GM21737 (cell line): Measurements from ENCODE around the gene RBM18.

Experiments
- ATAC-seq: cut with Tn5 transposase; IDR thresholded peaks from one replicate; pipeline ENCODE4 v1.9.1; 2021; ENCODE audit warnings: mild to moderate bottlenecking, moderate library complexity; ENCODE audit not compliant: unreplicated experiment

Gene RBM18

GRCh38 chr9:122264360-122265148 lies at the start of gene RBM18, which contains the start of gene MRRF:
Gene RBM18 (minus strand): TSS chr9:122264840. CDS start chr9:122261492, 3,348 bp downstream.
Gene MRRF (plus strand): TSS chr9:122264882. CDS start chr9:122270892, 6,010 bp downstream.
- peak; percentile 80 for ATAC-seq

- ATAC-seq: no peak
These were observed 49.5 kb upstream of the RBM18 start for GRCh38 chr9:122314165-122314564.

GRCh38 chr9:122309861-122310260 lies 45.2 kb upstream of the RBM18 start:
- no peak for ATAC-seq

GRCh38 chr9:122307925-122308324 lies 43.3 kb upstream of the RBM18 start:
- ATAC-seq: no peak

GRCh38 chr9:122307061-122307460 lies 42.4 kb upstream of the RBM18 start:
- ATAC-seq: no peak

GRCh38 chr9:122302237-122303093 lies 37.8 kb upstream of the RBM18 start:
- no peak for ATAC-seq

GRCh38 chr9:122297512-122297911 lies 32.9 kb upstream of the RBM18 start:
- ATAC-seq: no peak

- ATAC-seq: no peak
These were observed 29.9 kb upstream of the RBM18 start for GRCh38 chr9:122294531-122294930.

GRCh38 chr9:122291458-122291857 lies 26.8 kb upstream of the RBM18 start:
- no peak for ATAC-seq

GRCh38 chr9:122287214-122287720 lies 22.6 kb upstream of the RBM18 start:
- no peak for ATAC-seq

GRCh38 chr9:122286764-122287163 lies 22.1 kb upstream of the RBM18 start:
- no peak for ATAC-seq

- ATAC-seq: no peak
These were observed 16.7 kb upstream of the RBM18 start for GRCh38 chr9:122281368-122281767.

GRCh38 chr9:122277285-122277897 lies 12.8 kb upstream of the RBM18 start:
- no peak for ATAC-seq

- ATAC-seq: no peak
These were observed 11.5 kb upstream of the RBM18 start for GRCh38 chr9:122276096-122276495.

- ATAC-seq: no peak
These were observed 9.4 kb upstream of the RBM18 start for GRCh38 chr9:122274055-122274454.

- ATAC-seq: no peak
These were observed 3.6 kb upstream of the RBM18 start for GRCh38 chr9:122268041-122268814.

- ATAC-seq: peak; percentile 13
These were observed 692 bp upstream of the RBM18 start for GRCh38 chr9:122265149-122265915.

- no peak for ATAC-seq
These were observed 816 bp downstream of the RBM18 start for GRCh38 chr9:122263699-122264349.

- no peak for ATAC-seq
These were observed 2.6 kb downstream of the RBM18 start for GRCh38 chr9:122262073-122262472.
